Effector CD8-positive, alpha-beta T cell (primary cell): Measurements from ENCODE around the gene IRF3.

Experiments used
- DNase-seq: peaks from one replicate; lab custom pipeline; 2025; lab: John Stamatoyannopoulos, UW

Gene IRF3

DNA sequence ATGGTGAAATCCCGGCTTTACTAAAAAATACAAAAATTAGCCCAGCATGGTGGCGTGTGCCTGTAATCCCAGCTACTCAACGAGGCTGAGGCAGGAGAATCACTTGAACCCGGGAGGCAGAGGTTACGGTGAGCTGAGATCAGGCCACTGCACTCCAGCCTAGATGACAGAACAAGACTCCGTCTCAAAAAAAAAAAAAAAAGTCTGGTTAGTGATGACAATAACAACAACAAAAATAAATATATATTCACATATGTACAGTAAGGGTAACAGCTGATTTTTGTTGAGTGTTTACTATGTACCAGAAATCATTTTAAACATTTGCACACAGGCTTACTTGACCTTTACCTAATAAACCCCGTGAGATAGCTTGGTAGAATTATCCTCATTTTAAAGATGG is 48.7 kb downstream of the IRF3 start:
- no peak for DNase-seq

DNA sequence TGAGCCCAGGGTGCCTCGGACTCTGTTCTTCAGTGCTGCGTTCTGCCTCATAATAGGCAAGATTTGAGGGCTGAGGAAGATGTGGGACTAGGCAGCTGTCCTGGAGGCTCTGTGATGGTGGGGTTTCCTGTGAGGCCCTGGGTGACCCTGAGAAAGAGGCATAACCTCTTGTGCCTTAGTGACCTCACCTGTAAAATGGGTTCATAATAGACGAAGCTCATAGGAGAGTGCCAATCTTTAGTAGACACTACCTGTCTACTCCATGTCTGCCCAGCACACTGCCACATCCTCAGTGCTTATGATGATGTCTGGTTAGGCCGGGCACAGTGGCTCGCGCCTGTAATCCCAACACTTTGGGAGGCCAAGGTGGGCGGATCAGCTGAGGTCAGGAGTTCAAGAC is 49.1 kb downstream of the IRF3 start:
- DNase-seq, result no peak

DNA sequence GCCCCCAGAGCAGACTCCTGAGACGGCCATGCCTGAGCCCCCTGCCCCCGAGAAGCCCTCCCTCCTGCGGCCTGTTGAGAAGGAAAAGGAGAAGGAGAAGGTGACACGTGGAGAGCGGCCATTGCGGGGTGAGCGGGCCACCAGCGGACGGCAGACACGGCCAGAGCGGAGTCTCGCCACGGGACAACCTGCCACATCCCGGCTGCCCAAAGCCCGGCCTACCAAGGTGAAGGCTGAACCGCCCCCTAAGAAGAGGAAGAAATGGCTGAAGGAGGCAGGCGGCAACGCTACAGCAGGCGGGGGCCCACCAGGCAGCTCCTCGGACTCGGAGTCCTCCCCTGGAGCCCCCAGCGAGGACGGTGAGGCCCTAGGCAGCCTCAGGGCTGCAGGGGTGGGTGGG is 49.8 kb downstream of the IRF3 start:
- DNase-seq, result no peak

DNA sequence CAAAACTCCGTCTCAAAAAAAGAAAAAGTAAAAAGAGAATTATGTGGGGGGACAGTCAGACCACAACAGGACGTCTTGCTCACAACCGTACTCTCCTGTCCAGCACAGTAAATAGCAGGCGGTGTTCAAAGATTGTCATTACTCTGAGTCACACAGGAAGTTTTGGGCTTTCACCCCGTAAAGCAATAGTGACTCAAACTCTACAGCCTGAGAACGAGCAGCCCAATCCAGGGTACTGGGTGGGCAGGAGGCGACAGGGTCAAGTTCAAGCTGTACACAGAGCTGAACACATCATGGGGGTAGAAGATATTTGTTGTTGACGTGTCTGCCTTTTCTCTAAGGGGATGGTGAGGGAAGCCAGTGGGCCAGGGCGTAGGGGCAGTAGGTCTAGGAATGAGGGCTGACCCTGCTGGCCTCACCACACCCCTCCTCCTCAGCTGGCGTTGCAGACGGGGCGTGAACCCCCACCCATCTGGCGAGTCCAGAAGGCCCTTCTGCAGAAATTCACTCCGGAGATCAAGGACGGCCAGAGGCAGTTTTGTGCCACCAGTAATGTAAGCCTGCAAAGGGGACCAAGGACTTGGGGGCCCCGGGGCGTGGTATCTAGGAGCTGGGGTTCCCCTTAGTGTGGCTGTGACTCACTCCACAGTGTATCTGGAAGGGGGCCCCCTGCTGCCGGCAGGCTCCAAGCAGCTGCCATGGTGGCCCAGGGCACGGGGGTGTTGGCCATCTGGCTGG is 51.4 kb downstream of the IRF3 start:
- no peak for DNase-seq

DNA sequence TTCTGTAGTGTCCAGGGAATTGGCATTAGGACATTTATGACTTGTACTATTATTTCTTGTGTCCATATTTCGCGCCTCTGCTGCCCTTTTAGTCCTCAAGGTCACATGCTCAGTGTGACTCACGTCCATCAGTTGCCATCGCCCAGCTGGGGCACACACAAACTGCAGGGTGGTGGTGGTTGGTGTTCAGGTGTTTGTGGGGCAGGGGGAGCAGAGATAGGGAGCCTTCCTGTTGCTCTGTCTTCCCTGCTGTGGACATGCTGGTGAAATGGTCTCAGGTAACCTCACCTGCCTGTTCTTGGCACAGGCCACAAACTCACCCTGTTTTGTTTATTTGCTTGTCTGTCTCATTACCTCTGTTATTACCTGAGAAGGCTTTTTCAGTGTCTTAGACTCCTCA is 52.3 kb downstream of the IRF3 start:
- DNase-seq, result no peak
